Neural cell (in vitro differentiated cells): ENCODE results near the gene SMO.

ENCODE experiments used
- CTCF ChIP-seq: fragments of 450-650 bp; IDR thresholded peaks from 2 replicates; pipeline ENCODE4 v1.5.1; 2014; ENCODE audit warnings: antibody characterized with exemption, mild to moderate bottlenecking, moderate library complexity; ENCODE audit not compliant: poor library complexity, severe bottlenecking
- EP300 ChIP-seq: fragments of 450-650 bp; conservative IDR thresholded peaks from 2 replicates; pipeline ENCODE4 v1.6.1; 2014; ENCODE audit warnings: antibody characterized with exemption, mild to moderate bottlenecking, moderate library complexity; ENCODE audit not compliant: poor library complexity, severe bottlenecking
- EZH2 ChIP-seq: fragments of 200-600, 300-800 bp; shearing (Covaris generic), sonication (generic); IDR thresholded peaks from 2 replicates; pipeline ENCODE4 v1.6.1; 2014; ENCODE audit warnings: antibody characterized with exemption, low read length, borderline replicate concordance, mild to moderate bottlenecking; ENCODE audit not compliant: insufficient read depth, poor library complexity, severe bottlenecking
- MXI1 ChIP-seq: fragments of 450-650 bp; conservative IDR thresholded peaks from 2 replicates; pipeline ENCODE4 v1.6.1; 2014; ENCODE audit warnings: antibody characterized with exemption, mild to moderate bottlenecking; ENCODE audit not compliant: poor library complexity, severe bottlenecking
- POLR2AphosphoS5 ChIP-seq: IDR thresholded peaks from 2 replicates; pipeline ENCODE4 v1.6.1; 2012
- RAD21 ChIP-seq: fragments of 450-650 bp; conservative IDR thresholded peaks from 2 replicates; pipeline ENCODE4 v1.6.1; 2014; ENCODE audit warnings: antibody characterized with exemption, mild to moderate bottlenecking, moderate library complexity
- TAF1 ChIP-seq: IDR thresholded peaks from 2 replicates; pipeline ENCODE4 v1.6.1; 2012; ENCODE audit warnings: low read depth

DNA sequence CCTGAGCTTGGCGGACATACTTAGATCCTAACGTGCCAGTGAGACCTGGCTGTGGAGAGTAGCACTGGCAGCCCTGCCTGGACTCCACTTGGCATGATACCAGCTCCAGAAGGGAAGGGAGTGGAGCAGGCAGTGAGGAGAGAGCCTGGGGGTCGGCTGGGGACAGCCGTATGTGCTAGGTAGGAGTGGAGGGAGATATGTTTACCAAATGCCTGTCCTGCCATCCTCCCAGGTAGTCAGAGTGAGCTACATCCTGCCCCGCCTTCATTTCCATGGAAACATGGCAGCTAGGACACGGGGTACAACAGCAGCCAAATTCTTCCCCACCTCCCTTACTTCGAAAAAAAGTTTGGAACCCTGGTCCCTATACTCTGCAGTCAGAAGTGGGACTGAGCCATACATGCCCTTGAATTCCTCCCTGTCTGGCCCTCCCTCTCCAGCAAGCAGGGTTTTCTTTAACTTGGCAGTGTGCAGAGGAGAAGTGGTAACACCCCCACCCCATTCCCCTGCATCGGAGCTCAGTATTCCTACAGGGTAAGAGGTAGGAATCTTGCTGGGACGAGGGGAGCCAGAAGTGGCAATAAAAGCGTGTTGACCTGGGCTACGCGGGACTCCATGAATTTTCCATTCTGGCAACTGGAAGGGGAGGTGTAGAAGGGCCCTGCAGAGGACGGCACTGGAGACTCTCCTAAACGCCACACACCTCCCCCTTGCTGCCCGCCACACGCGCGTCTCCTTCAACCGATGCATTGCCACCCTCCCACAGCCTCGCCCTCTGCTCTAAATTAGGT lies 20.0 kb upstream of the SMO start:
- TF ChIP-seq CTCF (no peak), EZH2 (no peak), RAD21 (no peak), MXI1 (no peak), TAF1 (no peak), POLR2AphosphoS5 (no peak), EP300 (no peak)
